Fibroblast of the conjunctiva (primary cell): ENCODE measurements around the gene EPHB6.

Experiments used
- DNase-seq: peaks from one replicate; pipeline ENCODE4 v3.0.0-alpha.2; 2010; ENCODE audit warnings: low read depth

The EPHB6 gene

GRCh38 chr7:142880876-142881505 lies 26.1 kb downstream of the EPHB6 start:
- DNase-seq, result no peak

- no peak for DNase-seq
Measured at GRCh38 chr7:142881586-142882337, 26.9 kb downstream of the EPHB6 start.

- DNase-seq, result no peak
Measured at GRCh38 chr7:142882338-142882678, 27.4 kb downstream of the EPHB6 start.

- DNase-seq, result no peak
Measured at GRCh38 chr7:142883145-142883544, 28.3 kb downstream of the EPHB6 start.

- no peak for DNase-seq
Measured at GRCh38 chr7:142883571-142884285, 28.9 kb downstream of the EPHB6 start.

GRCh38 chr7:142884286-142884640 lies 29.4 kb downstream of the EPHB6 start:
- DNase-seq, result no peak

- no peak for DNase-seq
Measured at GRCh38 chr7:142885311-142886230, 30.7 kb downstream of the EPHB6 start, which contains the start of gene TRPV6. TSS of gene TRPV6 (minus strand) at chr7:142885745.

GRCh38 chr7:142886866-142887265 lies 32.0 kb downstream of the EPHB6 start:
- DNase-seq, result no peak

- DNase-seq, result no peak
Measured at GRCh38 chr7:142887282-142888015, 32.6 kb downstream of the EPHB6 start.

GRCh38 chr7:142889816-142890215 lies 34.9 kb downstream of the EPHB6 start:
- no peak for DNase-seq

- no peak for DNase-seq
Measured at GRCh38 chr7:142890874-142891485, 36.1 kb downstream of the EPHB6 start.

GRCh38 chr7:142891490-142892082 lies 36.7 kb downstream of the EPHB6 start:
- no peak for DNase-seq

- DNase-seq, result no peak
Measured at GRCh38 chr7:142892951-142893350, 38.1 kb downstream of the EPHB6 start.

- DNase-seq, result no peak
Measured at GRCh38 chr7:142894112-142894984, 39.5 kb downstream of the EPHB6 start.

- DNase-seq, result no peak
Measured at GRCh38 chr7:142894985-142895593, 40.2 kb downstream of the EPHB6 start.

- DNase-seq, result no peak
Measured at GRCh38 chr7:142896151-142896550, 41.3 kb downstream of the EPHB6 start.

GRCh38 chr7:142896741-142897379 lies 42.0 kb downstream of the EPHB6 start:
- no peak for DNase-seq

GRCh38 chr7:142897691-142898090 lies 42.8 kb downstream of the EPHB6 start:
- no peak for DNase-seq
